Right ventricle myocardium superior (tissue), 1 donor: ENCODE measurements around the gene CLCN7. TPM values are rescaled to one million over a fixed set of nuclear protein-coding genes. Genes with fewer than 3 reads are reported as not detected.

Experiments used
- ATAC-seq: fragments of 200-7000 bp; cut with Tn5 transposase; one replicate; pipeline ENCODE4 v1.9.1; 2020; ENCODE audit warnings: mild to moderate bottlenecking; ENCODE audit not compliant: poor library complexity
- DNase-seq: peaks from one replicate; pipeline ENCODE4 v3.0.0-alpha.2; 2020
- intact Hi-C: fragments of 100-400 bp; cut with DNase I; formaldehyde crosslinking; loops from one replicate; pipeline ENCODE4 v1.11.2; 2022
- long read RNA-seq: library from polyadenylated mRNA; unstranded; transcript quantifications from one replicate; pipeline ENCODE4 v2.0.0, GENCODE V29; 2021
- total RNA-seq: library from RNA; stranded (reverse); fragmentation: NEBNext Ultra II Directional; extraction: Animal tissue kit (Norgen Biotek cat#: 25700); gene quantifications from one replicate; pipeline ENCODE4 v1.2.1, GENCODE V29; 2021
- donor health status: DM: no; HTN: yes; CAD: no; lungs with severe emphysema.

CLCN7 gene, protein sequence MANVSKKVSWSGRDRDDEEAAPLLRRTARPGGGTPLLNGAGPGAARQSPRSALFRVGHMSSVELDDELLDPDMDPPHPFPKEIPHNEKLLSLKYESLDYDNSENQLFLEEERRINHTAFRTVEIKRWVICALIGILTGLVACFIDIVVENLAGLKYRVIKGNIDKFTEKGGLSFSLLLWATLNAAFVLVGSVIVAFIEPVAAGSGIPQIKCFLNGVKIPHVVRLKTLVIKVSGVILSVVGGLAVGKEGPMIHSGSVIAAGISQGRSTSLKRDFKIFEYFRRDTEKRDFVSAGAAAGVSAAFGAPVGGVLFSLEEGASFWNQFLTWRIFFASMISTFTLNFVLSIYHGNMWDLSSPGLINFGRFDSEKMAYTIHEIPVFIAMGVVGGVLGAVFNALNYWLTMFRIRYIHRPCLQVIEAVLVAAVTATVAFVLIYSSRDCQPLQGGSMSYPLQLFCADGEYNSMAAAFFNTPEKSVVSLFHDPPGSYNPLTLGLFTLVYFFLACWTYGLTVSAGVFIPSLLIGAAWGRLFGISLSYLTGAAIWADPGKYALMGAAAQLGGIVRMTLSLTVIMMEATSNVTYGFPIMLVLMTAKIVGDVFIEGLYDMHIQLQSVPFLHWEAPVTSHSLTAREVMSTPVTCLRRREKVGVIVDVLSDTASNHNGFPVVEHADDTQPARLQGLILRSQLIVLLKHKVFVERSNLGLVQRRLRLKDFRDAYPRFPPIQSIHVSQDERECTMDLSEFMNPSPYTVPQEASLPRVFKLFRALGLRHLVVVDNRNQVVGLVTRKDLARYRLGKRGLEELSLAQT
- 45.0 TPM for total RNA-seq
- long read RNA-seq, full-length matches to known transcripts, result 68 of 135 reads
- long read RNA-seq, partial matches to known transcripts, result 33 of 135 reads
- long read RNA-seq, other reads (novel, unspliced or antisense), result 34 of 135 reads

DNA sequence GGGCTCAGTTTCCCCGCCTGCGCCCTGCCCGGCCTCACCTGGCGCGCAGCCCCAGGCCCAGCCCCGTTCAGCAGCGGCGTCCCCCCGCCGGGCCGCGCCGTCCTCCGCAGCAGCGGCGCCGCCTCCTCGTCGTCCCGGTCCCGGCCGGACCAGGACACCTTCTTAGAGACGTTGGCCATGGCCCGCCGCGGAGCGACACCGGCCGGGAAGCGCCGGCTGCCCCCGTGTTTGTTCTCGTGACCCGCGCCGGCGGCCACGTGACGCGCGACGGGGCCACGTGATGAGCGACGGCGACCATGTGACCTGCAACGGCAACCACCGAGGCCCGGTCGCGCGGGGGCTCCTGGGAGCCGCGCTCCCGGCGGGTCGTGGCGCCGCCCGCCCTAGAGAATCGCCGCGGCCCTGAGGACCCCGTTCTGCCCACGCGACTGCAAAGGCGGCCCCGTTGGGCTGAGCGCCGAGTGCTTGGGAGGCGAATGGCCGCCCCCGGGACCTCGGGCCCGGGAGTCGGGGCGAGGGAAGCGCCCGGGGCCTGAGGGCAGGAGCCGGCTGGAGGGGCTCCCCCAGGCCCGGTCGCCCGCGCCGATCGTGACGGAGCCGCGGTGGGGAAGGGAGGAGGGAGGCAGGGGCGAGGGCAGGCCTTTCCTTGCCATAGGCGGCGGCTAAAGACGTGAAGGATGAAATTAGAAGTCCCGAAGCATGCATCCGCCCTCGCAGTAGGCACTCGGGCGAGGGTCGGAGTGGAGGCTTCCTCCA lies at the start of gene CLCN7:
CLCN7 (minus strand) TSS at position 233 of the 756 bp plus-strand sequence; CDS start at position 179, 54 bp downstream.
- DNase-seq, result peak; percentile 97
- intact Hi-C loops, result no loop called here

DNA sequence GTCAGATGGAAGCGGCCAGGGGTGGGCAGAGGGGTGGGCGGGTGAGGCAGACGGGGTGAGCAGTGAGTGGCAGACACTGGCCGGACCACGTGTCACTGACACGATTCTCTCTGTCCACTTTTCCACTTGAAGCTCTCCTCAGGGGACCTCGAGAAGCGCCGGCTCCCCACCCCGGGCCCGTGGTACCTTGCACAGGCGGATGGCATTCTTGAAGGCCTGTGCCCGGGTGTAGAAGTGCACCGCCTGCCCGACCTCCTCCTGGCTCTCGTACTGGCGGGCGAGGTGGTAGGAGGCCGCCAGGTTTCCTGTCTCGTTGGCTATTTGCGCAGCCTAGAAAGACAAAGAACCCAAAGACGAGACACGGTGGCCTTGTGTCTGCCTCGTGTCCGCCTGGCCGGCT lies 49.5 kb upstream of the CLCN7 start:
- ATAC-seq (no peak), DNase-seq (no peak)
- intact Hi-C loops, result no loop called here

More for the DNA sequence above, at the start of gene CLCN7:
- ATAC-seq, result peak; percentile 99

DNA sequence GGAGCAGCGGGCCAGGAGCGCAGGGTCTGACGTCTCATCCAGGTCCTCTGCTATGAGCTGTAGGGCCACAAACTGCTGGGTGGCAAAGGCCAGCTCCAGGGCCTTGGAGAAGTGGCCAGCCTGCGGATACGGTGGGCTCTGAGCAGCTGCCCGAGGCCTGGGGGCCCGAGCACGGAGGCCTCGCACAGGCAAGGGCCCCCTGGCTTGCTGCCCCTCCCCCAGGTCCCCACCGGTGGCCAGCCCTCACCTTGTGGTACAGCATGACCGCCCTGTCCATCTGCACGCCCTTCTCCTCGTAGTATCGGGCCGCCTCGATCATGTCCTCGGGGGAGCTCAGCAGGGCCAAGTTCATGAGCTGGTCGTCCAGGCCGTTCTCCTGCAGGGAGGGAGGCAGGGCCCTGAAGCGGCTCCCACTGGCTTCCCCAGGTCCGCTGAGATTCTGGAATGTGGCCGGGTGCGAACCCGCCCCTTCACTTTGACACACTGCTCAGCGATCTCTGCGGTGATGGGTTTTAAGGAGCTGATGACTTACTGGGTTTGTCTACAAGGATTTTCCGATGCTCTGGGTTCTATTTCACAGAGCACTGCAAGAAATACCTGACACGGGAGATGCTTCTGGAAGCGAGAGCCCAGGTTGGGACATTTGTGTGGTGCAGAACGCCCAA lies 48.9 kb upstream of the CLCN7 start:
- intact Hi-C loops, result no loop called here
- ATAC-seq, result no peak
- no peak for DNase-seq

DNA sequence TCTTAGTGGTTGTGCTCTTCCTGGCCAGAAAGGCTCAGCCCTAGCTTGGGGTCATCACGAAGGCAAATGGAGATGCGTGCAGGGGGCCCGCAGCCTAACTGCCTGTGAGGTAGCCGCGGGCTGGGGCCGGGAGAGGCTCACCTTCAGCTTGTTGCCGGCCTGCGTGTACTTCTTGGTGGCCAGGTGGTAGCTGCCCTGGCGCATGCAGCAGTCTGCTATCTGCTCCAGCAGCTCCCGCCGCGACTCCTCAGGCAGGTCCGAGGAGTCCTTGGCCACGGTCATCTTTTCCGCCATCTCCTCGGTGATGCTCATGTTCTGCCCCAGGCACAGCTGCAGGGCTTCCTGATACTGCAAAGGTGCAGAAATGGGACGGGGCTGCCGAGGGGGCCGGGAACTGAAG lies 45.6 kb upstream of the CLCN7 start:
- intact Hi-C loops, result no loop called here
- DNase-seq (no peak), ATAC-seq (no peak)

DNA sequence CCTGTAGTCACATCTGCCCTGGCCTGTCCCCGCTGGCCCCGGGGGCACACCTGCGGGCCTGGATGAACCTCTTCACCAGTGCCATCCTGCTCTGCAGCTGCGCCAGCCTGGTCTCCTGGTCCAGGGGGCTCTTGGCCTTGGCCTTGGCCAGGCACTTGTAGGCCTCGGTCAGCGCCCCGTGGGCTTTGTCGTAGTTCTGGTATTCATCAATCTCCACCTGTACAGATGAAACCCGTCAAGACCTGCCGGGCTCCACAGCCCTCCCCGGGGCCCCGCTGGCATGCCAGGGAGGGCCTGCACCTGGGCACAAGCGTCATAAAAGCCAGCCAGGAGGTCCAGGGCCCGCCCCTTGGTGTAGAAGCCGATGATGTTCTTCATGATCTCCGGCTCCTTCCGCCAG lies 45.0 kb upstream of the CLCN7 start:
- no peak for DNase-seq
- ATAC-seq, result no peak
- intact Hi-C loops, result no loop called here

DNA sequence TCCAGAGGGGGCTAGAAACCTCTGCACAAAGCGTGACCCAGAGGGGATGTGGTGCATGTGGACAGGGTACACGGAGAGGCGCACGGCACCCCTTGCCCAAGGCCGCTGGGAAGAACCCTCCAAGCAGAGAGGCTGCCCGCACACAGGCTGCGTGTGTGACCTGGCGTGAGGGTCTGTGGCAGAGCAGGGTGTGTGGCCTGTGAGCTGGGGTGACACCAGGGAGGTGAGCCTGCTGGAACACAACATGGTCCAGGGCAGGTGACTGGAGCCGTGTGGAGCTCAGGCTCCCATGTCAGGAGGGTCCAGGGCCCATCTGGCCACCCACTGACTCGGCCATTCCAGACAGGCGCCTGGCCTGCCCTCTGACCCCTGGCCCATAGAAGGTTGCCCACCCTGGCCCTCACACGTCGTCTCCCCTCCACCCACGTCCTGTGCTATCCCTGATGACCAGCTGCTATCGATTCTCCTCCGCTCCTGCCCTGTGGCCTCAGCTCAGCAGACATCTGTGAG lies 43.9 kb upstream of the CLCN7 start:
- intact Hi-C loops, result no loop called here
- ATAC-seq (peak; percentile 32), DNase-seq (no peak)

DNA sequence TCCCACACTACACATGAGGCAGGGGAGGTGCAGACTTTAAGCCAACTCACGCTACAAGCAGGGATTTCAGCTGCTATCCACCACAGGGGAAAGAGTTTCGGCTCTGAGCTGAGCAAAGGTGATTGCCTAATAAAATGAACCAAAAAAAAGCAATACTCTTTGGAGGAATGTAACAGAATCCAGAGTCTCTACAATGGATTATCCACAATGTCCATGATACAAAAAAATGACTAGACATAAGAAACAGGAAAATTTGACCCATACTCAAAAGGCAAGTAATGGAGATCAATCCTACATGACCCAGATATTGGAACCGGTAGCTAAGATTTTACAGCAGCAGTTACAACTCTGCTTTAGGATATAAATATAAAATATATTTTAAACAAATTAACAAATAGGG lies 39.7 kb upstream of the CLCN7 start:
- intact Hi-C loops, result no loop called here
- no peak for DNase-seq

DNA sequence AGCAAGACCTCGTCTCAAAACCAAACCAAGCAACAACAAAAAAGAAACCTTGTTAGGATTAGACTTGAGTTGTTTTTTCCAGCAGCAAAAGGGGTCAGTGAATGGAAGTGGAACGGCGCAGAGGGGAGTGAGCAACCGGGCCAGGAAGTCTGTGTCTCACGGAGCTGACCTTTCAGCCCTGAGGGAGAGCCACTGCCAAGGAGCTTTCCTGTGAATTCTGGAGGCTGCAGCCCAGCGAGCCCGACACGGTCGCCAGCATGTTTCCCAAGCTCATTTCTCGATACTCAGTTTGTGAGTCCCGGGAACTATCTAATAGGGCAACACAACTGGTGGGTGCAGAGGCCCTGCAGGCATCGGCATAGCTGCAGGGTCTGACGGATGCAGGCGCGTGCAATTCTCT lies 37.9 kb upstream of the CLCN7 start:
- DNase-seq (no peak), ATAC-seq (no peak)
- intact Hi-C loops, result no loop called here

More for the DNA sequence above, 39.7 kb upstream of the CLCN7 start:
- ATAC-seq, result no peak

DNA sequence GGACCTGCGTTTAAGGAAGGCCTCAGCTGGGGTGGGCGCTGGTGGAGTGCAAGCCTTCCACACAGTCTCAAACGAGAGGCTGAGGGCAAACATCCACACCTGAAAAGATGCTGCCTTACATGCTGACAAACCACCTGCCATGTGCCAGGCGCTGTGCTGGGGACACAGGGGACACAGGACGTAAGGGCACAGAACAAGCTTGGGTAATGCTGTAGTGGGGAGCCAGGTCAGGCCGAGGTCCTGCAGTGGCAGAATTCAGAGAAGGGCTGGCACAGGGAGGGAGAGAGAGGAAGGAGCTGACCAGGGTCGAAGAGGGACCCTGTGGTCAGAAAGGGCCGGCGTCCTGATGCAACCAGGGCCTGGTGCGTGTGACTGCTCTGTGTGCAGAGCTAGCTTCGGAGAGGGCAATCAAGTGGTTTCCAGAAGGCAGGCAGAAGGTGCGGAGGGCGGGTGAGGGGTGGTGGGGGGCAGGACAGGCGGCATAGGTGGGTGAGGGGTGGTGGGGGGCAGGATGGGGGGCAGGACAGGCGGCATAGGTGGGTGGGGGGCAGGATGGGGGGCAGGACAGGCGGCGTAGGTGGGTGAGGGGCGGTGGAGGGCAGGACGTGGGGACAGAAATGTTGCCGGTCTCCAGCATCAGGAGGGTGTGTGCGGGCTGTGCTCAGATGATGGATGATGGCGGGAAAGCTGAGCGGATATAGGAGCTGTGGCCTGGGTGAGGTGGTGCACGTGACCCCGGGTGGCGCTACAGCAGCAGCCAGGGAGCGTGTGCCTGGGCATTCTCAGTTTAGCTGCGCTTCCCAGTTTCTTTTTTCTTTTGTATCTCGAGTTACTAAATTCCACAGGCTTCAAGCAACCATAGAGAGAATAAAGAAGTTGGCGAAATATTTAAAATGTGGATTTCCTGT lies 37.1 kb upstream of the CLCN7 start:
- intact Hi-C loops, result no loop called here
- ATAC-seq, result no peak
- DNase-seq, result no peak

DNA sequence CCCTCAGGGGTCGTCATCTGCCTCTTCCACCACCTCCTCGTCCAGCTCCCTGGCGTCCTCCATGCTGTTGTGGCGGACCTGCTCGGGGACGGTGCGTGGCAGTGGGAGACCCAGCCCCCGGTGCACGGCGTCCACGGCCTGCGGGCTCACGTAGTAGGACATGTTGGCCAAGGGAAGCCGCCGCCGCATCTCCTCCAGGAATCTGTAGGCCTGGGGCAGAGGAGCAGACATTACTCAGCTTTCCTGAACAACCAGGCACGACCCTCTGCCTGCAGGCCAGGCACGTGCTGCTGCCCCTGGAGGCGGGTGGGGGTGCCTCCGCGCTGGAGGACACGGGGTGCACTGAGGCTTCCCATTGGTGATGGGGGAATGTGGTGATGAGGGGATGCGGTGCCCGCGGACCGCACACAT lies 36.1 kb upstream of the CLCN7 start:
- DNase-seq (no peak), ATAC-seq (no peak)
- intact Hi-C loops, result no loop called here

DNA sequence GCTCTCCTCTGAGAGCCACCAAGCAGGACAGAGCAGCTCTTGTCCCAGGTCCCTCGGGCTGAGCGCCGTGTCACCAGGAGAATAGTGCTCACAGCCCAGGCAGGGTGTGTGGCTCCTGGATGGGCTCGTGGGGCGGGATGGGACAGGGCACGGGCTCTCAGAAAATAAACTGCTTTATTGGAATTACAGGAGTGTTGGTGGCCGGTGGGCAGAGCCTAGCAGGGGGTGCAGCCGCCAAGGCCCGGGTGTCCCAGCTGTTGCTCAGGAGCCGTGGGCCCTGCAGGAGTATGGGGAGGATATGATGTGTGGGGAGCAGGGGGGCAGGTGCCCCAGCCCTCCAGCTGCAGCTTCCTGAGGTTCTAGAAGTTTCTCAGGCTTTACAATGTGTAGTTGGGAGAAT lies 35.4 kb upstream of the CLCN7 start:
- intact Hi-C loops, result no loop called here

DNA sequence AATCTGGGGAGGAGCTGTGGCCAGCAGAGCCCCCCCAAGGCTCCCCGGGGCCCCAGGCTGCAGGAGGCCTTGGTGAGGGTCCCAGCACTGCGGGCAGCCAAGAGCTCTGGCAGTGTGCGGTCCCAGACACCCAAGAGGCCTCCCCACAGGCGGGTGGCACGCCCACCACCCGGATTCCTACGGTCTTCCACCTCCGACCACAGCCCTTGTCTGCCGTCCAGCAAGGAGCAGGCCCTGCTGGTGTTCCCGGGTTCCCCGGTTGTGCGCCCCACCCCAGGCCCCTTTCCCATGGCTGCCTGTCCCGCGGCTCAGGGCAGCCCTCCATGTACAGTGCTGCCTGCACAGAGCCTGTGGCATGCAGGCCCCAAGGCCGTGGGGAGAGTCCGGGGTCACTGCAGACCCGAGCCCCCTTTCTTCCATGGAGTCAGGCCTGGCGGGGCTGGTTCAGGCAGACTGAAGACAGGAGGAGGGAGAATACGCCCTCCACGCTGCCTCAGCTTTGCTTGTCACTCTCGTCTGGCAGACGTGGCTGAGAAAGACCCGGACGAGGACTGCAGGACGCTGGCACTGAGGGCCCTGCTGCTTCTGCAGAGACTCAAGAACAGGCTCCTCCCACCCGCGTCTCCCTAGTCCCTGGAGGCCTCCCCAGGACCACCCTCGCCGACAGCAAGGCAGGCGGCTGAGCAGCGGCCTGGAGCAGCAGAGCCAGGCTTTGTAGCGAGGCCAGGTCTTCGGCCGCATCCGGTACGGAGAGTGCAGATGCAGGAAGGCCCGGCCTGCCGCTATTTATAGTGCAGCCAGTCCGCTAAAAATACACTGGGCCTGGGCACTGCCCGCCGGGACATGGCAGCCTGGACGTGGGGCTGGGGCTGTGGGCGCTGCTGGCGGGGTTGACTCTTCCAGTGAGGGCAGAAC lies 34.7 kb upstream of the CLCN7 start:
- intact Hi-C loops, result no loop called here
- peak; percentile 91 for ATAC-seq
- peak; percentile 82 for DNase-seq

More for the DNA sequence above, 35.4 kb upstream of the CLCN7 start:
- ATAC-seq (peak; percentile 34), DNase-seq (no peak)

DNA sequence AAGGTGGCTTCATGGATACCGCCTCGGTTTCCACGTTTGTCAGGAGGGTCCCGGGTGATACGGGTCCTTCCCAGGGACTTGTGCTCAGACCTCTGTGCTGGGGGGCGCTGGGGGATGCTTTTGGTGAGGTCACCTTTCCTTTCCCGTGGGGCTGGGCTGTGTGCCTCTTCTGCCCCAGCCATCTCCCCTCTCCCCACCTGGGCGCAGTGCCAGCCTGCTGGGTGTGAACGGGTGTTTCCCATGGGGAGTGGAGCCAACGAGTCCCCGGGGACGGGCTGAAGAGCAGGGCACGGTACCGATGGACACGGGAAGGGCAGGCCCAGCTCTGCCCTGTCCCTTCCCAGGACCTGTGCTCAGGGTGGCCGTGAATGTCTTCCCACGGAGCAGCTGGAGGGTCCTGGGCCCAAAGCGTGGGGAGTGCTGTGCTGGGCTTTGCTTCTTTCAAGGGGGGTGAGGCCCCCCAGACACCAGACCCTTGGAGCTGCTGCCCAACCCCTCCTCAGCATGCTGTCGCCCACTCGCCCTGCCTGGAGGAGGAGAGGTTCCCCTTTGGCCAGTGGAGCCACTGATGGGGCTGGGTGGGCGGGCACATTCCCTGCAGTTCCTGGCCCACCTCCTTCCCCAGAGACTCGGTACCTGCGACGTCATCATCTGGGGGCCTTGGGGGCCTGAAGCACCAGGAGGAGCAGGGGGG lies 33.8 kb upstream of the CLCN7 start:
- peak; percentile 43 for DNase-seq
- intact Hi-C loops, result no loop called here
- ATAC-seq, result no peak

DNA sequence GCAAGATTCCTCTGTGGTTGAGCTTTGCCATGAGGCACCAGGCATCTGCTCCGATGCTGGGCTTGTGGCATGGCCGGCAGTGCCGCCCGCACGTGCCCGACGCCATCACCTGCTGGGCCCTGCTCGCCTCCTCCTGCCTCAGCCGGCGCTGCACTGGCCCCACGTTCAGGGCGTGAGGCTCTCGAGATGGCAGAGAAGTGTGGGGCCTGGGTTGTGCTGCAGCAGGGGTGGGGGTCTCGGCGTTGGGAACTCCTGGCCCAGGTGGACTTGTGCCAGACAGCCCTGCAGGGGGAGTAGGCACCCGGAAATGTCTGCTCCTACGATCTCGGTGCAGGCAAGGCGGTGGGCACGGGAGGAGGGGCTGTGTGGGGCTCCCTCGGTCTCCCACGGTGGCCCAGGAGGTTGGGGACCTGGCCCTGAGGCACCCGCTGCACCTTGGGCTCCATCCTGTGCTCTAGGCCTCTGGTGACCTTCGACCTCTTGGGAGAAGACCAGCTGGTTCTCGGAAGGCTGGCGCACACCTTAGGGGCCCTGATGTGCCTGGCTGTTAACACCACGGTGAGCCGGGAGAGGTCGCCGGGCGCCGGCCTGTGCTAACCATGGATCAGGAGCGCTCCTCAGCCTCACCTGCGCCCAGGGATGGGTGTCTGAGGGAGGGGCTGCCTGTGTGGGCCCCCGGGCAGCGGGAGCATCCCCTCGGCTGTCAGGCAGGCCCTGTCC lies 31.8 kb upstream of the CLCN7 start:
- intact Hi-C loops, result no loop called here
- ATAC-seq (no peak), DNase-seq (no peak)

DNA sequence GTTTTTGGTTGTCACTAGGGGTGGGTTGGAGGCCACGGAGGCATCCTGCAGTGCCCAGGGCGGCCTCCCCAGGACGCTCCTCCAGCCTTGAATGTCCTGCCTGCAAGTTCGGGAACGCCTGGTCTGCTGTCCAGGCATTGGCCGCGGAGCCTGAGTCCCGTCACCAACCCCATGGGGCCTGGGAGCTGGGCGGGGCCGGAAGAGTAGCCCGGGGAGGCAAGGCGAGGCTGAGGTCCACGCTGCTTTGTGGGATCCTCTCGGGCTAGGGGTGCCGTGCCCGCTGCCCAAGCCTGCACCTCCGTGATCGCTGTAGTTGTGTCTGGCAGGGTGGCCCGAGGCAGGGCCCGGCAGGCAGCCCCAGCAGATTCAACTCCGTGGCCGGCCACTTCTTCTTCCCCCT lies 31.1 kb upstream of the CLCN7 start:
- no peak for ATAC-seq
- intact Hi-C loops, result no loop called here
- DNase-seq, result no peak
